HTR-8/SVneo (cell line): ENCODE data around the gene L1CAM.

ENCODE experiments used
- DNase-seq: peaks from one replicate; pipeline ENCODE4 v3.0.0; 2011; ENCODE audit warnings: low spot score, mixed read lengths; ENCODE audit not compliant: insufficient read length
- FAIRE-seq: peaks from 2 replicates; lab custom pipeline; 2011; peaks lifted over from hg19 to GRCh38; lab: Jason Lieb, UNC

The L1CAM gene

DNA sequence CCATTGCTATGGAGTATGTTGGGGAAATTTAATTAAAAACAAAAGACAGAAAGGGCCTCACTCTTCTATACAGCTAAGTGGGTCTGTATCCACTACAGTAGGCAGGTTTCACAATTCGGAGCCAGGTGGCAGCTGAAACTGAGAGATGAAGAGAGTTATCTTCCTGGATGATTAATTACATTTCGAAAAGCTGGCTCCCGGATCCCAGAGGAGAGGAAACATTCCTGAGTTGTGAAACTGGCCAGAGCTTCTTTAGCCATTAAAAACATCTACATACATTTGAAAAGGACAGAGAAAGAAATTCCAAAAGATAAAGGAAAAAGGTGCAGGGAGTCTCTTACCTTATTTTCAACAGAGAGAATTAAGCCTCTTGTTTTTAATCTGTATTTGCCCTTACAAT, 40.1 kb downstream of the L1CAM start:
- FAIRE-seq (no peak), DNase-seq (no peak)

DNA sequence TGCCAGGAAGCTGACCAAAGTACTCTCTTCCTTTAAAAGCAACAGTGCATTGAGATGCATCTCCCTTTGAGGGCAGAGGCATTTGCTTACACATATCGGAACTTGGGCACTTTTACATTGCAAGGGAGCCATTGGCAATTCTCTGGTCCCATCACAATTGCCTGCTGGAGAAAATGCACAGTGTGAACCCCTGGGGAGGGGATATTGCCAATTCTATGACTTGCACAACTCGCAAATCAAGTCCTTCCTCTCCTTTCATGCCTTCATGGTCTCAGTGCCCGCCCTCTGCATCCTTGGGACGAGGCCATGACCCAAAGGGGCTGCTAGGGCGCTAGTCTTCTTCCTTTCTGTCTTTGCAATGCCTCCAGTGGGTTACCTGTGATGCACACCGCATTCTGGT, 40.8 kb downstream of the L1CAM start:
- FAIRE-seq (no peak), DNase-seq (no peak)

DNA sequence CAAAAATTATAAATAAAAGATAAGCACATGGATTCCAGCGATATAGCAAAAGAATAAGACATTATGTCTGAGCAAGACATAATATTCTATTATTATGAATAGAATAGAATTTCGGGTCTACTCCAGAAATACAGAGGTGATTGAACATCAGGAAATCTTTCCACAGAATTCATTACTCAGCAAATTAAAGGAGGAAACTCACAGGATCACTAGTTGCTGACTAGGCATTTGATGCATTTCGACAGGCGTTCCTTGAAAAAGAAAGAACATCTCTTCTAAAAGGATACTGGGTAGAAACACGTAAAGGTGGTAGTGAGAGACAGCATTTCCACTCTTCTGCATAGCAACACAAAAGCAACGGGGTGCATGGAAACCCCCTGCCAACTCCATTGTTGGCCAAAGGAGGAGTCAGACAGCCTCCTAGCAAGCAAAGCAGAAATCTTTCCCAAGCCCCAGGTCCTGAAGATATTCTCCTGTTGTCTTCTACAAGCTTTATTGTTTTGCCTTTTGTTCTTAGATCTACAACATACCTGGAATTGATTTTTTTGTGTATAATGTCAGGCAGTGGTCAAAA, 41.4 kb downstream of the L1CAM start:
- DNase-seq: no peak
- no peak for FAIRE-seq

DNA sequence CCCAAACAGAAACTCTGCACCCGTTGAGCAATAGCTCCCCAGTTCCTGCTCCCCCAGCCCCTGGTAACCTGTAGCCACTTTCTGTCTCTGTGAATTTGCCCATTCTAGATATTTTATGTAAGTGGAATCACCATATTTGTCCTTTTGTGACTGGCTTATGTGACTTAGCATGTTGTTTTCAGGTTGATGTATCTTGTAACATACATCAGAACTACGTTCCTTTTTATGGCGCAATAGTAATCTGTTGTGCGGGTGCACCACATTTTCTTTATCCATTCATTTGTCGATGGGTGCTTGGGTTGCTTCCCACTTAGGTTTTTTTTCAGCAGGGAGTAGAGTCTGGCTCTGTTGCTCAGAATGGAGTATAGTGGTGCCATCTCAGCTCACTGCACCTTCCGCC, 49.1 kb downstream of the L1CAM start:
- FAIRE-seq (no peak), DNase-seq (no peak)

DNA sequence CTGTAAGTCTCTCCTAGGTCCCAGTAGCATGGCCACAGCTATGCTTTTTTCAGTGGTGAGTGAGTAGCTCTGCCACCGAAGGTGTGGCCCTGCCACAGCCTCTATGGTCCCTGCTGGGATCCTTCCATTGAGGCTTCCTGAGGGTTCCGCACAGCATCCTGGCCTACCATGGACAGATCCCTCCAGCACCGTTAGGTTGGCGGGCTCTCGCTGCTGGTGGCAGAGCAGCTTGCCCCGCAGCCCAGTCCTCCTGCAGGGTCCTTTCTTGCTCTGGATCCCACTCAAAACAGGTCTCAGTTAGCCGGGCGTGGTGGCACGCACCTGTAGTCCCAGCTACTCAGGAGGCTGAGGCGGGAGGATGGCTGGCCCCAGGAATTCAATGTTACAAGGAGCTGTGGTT, 53.2 kb downstream of the L1CAM start:
- no peak for DNase-seq
- FAIRE-seq: no peak

DNA sequence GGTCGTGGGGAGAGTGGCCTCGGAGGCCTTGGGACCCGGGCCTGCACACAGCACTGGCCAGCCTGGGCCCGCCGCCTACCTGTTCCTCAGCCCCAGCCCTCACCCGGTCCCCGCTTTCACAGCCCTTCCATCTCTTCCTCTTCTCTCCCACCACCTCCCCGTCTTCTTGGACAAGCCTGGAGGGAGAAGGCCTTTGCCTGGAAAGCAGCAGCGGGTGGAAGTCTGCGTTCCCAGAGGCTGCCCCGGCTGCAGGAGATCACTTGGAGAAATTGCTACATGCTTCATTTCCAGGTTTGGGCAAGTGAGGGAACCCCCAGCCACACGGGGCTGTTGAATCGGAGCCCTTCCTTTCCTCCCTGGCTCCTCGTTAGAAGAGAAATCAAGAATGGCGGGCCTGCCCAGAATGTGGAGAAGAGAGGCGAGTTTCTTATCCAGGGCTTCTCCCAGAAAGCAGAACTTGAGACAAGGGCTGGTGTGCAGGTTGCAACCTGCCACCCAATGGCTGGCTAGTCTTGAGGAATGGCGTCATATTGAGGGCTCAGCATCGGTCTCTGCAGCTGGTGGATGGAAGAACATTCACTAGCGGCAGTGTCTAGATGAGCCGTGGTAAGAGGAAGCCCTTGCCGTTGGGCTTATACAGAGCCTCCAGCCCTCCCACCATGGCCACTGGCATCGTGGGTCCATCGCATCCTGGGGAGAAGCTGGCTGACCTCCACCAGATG, 54.4 kb downstream of the L1CAM start:
- no peak for DNase-seq
- no peak for FAIRE-seq

DNA sequence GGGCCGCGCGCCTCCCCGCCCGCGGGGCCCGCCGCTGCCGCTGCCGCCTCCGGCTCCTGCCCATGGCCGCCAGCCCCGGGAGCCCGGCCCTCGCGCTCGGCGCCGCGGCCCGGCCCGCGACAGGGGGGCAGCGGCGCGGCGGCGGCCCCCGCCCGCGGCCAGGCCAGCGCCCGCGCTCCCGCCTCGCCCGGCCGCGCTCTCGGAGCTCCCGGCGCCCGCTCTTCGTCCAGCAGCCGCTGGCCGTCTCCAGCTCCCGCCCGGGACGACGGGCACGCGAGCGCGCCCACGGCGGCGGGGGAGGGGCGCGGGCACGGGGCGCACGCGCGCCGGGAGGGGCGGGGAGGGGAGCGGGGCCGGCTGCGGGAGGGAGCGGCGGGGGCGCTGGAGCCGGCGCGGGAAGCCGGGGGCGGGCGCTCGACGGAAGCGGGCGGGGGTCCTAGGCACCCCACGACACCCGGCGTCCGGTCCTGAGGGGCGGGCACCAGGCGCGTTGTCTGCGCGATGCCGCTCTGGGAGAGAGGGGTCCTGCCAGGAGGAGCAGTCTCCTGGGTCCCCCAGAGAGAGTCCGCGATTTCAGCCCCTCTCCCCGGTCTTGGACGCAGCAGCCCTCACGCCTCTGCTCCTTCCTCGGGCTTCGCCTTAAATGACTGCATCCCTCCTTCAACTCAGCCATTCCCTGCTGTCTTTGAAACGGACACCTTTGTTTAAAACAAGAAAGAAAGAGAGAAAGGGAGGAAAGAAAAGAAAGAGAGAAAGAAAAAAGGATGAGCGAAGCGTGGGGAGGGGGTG, 55.1 kb downstream of the L1CAM start:
- no peak for DNase-seq
- FAIRE-seq: no peak

DNA sequence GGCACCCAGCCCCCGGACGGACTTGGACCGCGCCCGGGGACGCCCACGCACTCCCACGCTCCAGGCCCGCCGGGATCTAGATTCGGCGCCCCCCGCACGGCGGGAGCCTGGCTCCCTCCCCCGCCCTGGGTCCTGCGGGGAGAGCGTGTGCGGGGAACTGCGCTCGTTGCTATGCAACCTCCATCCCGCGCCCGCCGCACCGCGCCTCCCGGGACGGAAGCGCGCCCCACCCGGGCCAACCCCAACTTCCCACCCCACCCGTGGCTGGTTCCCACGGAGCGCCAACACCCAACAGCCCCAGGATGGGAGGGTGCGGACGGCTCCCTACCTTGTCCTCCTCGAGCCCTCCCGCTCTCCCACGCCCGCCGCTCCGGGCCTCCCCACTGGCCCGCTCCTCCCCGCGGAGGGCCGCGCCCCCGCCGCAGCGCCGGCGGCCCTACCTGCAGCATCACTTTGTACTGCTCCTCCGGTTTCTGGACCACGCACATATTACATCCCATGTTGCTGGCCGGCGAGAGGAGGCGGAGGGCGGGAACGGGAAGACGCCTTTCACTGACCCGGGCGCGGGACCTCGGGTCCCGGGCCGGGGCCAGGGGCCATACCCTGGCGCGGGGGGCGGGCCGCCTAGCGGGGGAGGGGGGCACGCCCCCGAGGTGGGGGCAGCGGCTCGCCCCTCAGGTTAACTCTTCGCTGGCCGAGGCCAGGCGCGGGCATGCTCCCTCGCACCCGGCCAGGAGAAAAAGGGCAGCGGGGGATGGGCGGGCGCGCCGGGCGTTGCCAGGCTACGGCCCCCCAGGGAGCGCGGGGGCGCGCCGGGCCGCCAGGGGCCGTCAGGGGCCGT, 56.0 kb downstream of the L1CAM start, which contains the start of gene PDZD4:
TSS of gene PDZD4 (minus strand) at position 746 of the 841 bp plus-strand sequence. CDS start at position 500, 246 bp downstream.
- no peak for DNase-seq
- FAIRE-seq: no peak

DNA sequence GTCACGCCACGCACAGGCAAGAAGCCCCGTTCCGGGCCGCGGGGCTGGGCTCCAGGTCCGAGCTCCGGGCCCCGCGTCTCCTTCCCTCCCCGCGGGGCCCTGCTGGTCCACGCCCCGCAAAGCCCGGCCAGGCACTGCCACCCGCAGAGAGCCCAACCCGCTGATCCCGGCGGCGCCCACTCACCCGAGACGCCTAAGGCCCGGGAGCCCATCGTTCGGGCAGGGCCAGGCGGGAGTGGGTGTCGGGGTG, 56.5 kb downstream of the L1CAM start:
- FAIRE-seq (no peak), DNase-seq (no peak)

DNA sequence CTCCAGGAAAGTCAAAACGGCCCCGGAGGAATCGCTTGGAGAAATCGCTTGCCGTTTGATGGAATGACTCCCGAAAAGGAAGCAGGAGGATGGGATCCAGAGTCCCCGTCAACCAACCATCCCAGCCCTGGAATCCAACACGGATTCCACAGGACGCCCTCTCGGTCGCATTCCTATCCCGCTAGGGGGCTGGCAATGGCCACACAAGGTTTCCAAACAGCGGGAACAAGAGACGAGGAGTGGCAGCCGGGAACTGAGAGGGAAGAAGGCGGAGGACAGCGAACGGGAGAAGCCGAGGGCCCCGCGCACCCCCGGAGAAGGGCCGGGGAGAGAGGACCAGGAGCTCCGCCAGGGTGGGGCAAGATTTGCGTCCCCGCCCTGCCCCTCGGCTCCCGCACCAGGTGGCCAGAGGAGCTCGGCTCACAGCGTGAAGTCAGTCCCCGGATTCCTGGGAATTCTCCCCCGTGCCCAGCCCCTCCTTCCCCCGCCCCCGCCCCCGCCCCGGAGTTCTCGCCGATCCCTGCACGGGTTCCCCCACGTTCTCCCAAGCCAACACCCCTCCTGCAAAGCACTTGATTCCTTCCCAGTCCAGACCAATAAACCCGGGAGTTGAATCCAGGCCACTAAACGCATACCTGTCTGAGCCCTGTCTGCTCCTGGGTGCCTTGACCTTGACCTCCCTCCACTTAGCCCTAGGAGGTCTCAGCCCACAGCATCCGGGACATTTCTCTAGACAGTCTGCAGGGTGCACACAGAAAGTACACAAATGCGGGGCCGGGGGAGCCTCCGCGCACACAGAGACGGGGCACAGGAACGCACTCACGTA, 57.0 kb downstream of the L1CAM start:
- FAIRE-seq: no peak
- DNase-seq: no peak

DNA sequence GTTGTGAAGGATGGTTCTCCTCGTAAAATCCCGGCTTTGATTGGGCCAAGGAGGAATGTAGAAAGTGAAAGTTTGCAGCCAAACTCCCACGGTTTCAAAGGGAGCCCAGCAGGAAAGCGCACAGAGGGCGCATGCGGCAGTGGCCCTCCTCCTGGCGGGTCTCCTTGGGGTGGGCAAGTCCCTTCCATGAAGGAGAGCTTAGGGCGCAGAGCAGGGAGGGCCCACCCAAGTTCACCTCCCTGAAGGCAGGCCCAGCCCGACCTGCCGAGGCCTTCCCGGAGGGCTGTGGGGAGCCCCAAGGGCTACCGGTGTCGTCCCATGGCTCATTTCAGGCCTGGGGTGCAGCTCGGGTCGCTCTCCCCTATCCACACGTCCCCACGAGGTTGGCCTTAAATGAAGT, 57.7 kb downstream of the L1CAM start:
- FAIRE-seq: no peak
- DNase-seq: no peak

DNA sequence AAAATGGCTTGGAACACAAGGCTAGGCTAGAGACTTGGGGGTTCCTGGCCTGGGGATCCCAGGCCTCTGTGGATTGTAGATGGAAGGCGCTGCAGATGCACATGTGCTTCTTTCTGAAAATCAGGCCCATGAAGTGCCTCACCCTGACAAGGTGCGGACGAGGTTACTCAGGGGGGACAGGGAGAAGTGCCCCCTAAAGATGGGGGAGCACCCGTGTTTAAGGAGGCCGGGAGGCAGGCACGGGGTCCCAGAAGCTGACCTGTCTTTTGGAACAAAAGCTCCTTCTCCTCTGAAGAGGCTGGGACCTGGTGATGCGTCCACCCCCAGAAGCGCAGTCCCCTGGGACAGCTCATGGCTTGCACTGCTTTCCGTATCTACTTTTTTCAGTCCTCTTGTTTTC, 58.1 kb downstream of the L1CAM start:
- FAIRE-seq: no peak
- no peak for DNase-seq

DNA sequence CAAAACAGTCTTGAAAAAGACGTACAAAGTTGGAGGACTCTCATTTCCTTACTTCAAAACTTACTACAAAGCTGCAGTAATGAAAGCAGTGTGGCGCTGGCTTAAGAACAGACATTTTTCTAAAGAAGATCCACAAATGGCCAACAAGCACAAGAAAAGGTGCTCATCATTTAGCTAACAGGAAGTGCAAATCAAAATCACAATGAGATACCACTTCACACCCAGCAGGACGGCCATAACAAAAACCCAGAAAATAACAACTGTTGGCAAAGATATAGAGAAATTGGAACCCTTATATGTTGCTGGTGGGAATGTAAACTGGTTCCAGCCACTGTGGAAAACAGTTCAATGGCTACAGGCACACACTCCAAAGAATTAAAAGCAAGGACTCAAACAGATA, 59.0 kb downstream of the L1CAM start:
- DNase-seq (no peak), FAIRE-seq (no peak)

DNA sequence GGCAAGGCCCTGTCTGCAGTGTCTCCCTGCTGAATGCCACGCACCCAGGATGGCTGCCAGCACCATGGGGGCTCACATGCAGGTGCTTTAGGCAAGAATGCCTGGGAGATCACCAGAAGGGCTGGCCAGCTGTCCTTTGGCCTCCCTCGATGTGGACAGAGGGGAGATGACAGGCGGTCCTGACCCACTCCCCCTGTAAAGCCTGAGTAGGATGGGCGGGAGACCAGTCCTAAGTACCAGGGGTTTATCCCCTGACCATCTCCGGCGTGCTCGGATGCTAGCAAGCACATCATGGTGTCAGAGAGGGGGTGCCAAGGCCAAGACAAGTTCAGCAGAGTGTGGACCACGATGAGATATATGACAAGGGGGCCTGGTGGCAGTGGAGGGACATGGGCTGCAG, 60.9 kb downstream of the L1CAM start:
- no peak for DNase-seq
- FAIRE-seq: no peak

DNA sequence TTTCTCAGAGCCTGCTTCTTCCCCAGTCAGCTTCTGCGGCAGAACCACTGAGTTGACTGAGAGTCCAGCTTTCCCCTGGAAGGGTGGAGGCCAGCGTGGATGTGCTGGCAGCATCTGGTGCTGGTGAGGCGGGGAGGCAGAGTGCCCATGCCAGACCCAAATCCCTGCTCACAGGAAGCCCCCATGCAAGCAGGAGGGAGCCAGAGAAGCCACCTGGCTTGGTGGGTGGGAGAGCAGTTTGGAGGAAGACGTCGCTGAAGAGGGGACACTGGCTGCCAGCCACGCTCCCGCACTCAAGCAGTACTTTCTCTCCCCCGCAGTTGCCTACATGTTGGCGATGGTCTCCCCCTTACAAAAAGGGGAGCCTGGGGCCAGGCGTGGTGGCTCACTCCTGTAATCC, 61.6 kb downstream of the L1CAM start:
- DNase-seq (no peak), FAIRE-seq (no peak)

DNA sequence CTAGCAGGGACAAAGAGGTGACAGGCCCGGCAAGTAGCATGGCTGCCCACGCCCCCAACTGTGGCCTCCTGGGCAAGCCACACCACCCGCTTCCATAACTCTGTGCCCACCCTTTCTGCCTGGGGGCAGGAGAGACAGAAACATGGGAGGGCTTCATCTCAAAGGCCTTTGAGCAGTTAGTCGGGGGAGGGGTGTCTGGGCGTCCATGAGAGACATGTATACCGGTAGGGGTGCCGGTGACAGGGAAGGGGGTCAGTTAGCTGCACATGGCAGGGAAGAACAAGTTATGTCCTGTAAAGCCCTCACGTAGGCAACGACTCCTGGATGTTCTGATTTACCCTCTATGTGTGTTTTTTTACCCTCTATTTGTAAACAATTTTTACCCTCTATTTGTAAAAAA, 64.9 kb downstream of the L1CAM start:
- FAIRE-seq (no peak), DNase-seq (no peak)

DNA sequence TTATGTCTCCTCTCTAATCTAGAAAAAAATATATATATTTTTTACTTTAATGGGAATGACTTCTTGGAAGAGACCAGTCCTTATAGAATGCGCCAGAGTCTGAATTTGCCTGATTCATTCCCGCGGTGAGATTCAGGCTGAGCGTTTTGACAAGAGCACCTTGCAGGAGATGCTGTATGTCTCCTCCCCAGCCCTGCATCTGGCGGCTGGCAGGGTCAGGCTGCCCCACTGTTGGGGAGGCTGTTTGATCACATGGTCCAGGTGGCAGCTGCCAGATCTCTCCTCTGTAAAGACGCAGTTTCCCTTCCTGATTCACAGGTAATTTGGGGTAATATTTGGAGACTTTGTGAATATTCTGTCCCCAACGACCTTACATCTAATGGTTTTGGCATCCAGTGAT, 65.4 kb downstream of the L1CAM start:
- FAIRE-seq (no peak), DNase-seq (no peak)

DNA sequence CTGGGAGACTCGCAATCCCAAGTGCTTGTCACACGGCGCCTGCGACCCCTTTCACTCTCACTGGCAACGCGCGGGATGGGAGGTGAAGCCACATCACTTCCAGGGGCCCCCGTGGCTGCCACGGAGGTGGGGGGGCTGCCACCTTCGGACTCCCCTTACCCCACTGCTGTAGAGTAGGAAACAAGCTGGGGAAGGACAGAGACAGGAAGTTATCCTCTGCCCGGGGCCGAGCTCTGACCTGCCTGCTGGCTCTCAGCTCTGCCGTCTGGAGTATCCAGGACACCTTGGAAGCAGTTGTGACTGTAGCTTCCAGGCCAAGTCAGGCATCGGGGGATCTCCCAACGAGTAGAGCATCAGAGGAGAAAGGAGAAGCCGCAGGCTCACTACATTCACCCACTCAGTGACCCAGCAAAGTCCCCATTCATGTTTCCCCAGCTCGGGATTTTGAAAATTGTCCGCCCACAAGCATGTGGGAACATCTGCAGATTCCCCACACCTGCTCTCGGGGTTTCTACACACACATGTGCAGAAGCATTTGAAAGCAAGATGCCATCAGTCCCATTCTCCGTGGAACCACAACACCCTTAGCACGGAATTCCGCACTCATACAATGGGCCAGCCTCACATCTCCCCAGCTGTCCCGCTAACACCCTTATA, 66.5 kb downstream of the L1CAM start:
- FAIRE-seq: no peak
- no peak for DNase-seq

DNA sequence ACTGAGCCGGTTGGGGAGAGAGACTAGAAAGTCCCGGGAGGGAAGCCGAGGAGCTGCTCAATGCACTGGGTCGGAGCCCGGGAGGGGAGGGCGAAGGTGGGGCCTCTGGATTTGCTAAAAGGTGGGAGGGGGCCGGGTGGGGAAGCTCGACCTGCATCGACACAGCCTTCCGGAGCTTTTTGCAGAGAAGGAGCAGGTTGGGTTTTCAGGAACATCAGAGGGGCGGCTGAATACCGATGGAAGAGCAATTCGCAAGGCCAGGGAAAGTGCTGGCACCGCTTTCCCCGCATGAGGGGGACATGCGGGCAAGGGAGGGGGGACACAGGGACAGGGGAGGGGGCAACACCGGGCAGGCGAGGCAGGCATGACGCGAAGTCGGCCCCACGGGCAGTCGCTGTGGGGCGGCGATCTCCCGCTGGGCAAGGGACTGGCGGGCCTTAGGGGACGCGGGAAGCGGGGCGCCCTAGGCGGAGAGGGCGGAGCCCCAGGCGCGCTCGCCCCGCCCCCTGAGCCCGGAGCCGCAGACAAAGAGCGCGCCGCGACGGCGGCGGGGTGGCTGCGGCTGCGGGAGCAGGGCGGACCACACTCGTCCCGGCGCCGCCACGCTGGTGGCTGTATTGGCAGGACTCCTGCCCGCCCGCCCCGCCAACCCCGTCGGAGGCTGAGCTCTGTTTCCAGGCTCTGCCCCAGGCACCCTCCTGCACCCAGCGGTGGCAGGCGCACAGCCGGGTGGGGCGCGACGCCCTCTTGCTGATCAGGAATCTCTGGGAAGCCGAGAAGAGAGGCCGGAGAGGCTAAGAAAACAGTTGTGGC, 67.2 kb downstream of the L1CAM start:
- DNase-seq (peak; percentile 47), FAIRE-seq (no peak)
